ENCODE data around the gene ZFAND6.

Gene ZFAND6

DNA sequence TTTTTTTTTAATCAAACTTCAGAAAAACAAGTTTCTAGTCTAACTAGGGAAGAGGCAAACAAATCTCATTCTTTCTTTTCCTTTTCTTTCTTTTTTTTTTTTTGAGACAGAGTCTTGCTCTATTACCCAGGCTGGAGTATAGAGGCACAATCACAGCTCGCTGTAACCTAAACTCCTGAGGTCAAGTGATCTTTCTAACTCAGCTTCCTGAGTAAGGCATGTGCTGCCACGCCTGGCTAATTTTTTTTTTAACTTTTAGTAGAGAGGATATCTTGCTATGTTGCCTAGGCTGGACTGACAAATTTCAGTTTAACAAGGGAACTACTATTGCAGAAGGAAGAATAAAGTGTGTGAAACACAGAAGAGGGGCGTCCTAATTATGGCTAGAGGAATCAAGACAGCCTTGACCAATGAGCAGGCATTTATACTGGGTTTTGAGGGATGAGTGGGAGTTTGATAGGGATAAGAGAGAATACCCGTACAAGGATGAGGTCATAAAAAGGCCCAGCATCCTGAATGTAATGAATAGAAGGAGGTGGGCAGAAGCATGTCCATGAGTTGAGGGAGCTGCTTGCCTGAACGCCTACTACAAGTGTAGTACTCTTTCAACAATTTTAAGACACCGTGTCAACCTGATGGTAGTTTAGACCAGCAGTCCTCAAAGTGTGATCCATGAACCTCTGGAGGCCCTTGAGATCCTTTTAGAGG is 6.7 kb upstream of the ZFAND6 start:
- DNase-seq = no peak

GRCh38 chr15:80055933-80056332 is 3.5 kb upstream of the ZFAND6 start:
- DNase-seq = no peak

GRCh38 chr15:80058044-80058443 is 1.4 kb upstream of the ZFAND6 start:
- no peak for DNase-seq

DNA sequence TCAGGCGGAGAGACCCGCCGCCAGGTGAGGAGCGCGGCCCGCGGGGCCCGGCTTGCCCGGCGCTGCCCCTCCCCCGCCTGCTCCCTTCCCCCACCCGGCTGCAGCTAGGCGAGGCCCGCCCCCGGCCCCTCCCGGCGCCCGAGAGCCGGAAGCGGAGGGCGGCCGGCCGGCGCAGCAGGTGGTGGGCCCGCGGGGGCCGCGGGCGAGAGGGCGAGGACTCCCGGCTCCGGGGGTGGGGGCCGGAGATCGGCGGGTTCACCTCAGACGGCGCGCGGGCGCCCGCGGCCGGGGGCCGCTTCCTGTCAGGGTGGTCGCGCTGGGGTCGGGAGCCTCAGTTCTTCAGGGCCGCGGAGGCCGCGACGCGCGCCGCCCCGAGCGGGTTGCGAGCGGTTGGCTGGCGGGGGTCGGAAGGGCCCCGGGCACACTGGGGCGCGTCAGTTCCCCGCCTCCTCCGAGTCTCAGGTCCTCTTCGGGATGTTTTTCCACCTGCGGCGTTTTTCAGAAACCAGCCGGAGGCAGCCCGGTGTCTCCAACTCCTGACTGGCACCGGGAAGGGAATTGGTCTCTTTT is 395 bp downstream of the ZFAND6 start:
- no peak for DNase-seq

- no peak for DNase-seq
Measured at GRCh38 chr15:80060356-80061006, 1.0 kb downstream of the ZFAND6 start.

GRCh38 chr15:80061582-80061981 is 2.1 kb downstream of the ZFAND6 start:
- DNase-seq = no peak

DNA sequence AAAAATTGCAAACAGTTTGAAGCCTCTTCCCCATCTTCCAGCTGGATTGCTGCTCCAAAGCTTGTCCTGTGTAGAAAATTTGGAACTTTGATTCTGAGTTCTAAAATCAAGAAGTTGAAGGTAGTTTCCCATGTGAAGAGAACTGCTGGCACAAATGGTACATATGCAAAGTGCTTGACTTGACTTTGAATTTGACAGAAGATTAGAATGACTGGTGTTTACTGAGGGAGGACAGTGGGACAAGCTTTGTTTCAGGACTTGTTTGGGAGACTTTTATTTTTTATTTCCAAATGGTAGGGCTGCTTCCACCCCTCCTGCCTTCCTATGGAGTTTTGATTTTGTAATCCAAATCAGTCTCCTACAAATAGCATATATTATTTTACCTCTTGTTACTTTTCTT is 7.4 kb downstream of the ZFAND6 start:
- no peak for DNase-seq

DNA sequence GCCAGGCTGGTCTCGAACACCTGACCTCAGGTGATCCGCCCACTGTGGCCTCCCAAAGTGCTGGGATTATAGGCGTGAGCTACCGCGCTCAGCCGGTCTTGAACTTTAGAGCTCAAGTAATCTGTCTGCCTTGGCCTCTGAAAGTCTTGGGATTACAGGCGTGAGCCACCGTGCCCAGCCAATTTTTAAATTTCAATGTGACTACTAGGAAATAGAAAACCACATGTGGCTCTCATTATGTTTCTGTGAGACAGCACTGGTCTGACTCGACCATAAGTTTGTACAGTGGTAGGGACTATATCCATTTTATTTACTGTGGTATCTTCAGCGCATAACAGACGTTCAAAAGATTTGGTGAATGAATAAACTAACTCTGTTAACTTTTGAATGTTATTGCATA is 9.1 kb downstream of the ZFAND6 start:
- no peak for DNase-seq

GRCh38 chr15:80070840-80071239 is 11.4 kb downstream of the ZFAND6 start:
- DNase-seq = no peak

GRCh38 chr15:80071652-80072051 is 12.2 kb downstream of the ZFAND6 start:
- no peak for DNase-seq

DNA sequence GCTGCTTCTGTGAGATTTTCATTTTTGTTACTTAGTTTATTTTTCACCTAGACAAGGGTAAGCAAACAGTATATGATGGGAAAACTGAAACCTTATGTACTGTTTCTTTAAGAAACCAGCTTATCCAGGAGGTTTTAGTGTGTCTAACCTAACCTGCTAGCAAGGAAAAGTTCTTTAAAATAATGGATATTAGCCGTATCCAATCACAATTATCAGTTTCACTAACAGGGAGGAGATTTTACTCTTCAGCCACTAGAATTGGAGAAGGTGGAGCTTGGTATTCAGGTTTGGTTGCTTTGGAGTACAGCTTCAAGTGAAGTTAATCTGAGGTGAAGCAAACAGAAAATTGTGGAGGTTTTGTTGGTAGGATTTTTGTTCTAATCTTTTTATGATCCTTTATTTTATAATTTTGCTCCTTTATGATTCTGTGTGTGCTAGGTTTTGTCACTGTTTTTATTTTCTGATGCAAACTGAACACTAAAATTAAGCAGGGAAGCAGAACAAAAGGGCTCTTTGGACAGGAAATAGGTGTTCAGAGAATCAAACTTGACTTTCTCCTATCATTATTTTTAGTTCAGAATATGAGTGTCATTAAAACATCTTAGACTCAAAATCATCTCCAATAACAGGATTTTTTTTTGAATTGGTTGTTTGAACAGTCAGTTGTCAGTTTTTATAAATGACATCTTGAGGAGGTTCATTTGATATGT is 13.0 kb downstream of the ZFAND6 start:
- DNase-seq = no peak

- no peak for DNase-seq
Measured at GRCh38 chr15:80073197-80073596, 13.7 kb downstream of the ZFAND6 start.

- no peak for DNase-seq
Measured at GRCh38 chr15:80076321-80077318, 17.1 kb downstream of the ZFAND6 start.

DNA sequence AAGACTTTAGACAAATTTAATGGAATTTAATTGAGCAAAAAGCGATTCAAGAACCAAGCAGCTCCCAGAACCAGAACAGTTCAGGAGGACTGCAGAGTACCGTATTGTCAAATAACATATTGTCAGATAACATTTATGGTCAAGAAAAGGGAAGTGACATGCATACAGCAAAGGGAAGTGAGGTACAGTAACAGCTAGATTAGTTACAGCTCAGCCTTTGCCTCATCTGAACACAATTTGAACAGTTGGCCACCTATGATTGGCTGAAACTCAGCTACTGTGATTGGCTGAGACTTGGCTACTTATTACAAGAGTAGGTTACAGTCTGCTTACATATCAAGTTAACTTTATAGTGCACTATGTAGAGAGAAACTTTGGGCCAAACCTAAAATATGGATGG is 21.9 kb downstream of the ZFAND6 start:
- DNase-seq = no peak

DNA sequence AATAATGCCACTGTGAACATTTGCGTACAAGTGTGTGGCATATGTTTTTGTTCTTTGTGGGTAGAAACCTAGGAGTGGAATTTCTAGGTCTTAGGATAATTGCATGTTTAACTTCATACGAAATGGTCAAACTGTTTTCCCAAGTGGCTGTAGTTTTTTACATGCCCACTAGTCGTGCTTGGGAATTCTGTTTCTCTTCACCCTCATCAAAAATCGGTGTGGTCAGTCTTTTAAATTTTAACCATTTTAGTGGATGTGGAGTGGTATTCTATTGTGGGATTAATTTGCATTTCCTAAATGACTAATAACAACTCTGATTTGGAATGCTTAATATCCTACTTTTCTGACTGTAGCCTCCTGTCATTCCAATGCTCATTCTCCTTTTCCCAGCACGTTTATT is 27.6 kb downstream of the ZFAND6 start:
- no peak for DNase-seq

- no peak for DNase-seq
Measured at GRCh38 chr15:80090041-80090440, 30.6 kb downstream of the ZFAND6 start.

GRCh38 chr15:80090879-80091503 is 31.5 kb downstream of the ZFAND6 start:
- no peak for DNase-seq

- DNase-seq = no peak
Measured at GRCh38 chr15:80093854-80094418, 34.5 kb downstream of the ZFAND6 start.

- no peak for DNase-seq
Measured at GRCh38 chr15:80095511-80095910, 36.0 kb downstream of the ZFAND6 start.

DNA sequence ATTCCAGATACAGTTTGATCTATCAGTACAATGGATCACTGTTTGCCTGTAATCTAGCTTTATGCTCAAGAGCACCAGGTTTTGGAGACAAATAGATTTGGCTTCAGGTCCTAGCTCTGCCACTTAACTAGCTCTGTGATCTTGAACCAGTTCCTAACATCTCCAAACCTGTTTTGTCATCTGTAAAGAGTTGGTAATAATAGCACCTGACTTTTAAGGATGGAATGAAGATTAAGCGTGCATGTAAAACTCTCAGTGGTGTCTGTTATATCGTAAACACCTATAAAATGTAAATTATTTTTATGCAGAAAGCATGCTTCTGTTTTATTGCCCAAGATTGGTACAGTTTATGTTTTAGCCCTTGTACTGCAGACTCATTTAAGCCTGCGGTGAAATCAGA is 36.5 kb downstream of the ZFAND6 start:
- DNase-seq = no peak

- no peak for DNase-seq
Measured at GRCh38 chr15:80098341-80098740, 38.9 kb downstream of the ZFAND6 start.

- no peak for DNase-seq
Measured at GRCh38 chr15:80099241-80099640, 39.8 kb downstream of the ZFAND6 start.
